CD4-positive, alpha-beta T cell (primary cell): Measurements from ENCODE around the gene TRPV6. TPM values are rescaled to one million over a fixed set of nuclear protein-coding genes. Genes with fewer than 3 reads are reported as not detected.

Source experiments
- ATAC-seq: fragments of 200-7000 bp; cut with Tn5 transposase; one replicate; pipeline ENCODE4 v1.10.0; 2022; ENCODE audit warnings: mild to moderate bottlenecking; ENCODE audit not compliant: poor library complexity
- CTCF ChIA-PET: fragments of 350-600 bp; sonication (Branson Sonifier 250); formaldehyde crosslinking; loops from one replicate; lab custom pipeline; 2021; ENCODE audit warnings: antibody characterized with exemption, inconsistent platforms; lab: Charles Lee
- POLR2A ChIA-PET: fragments of 350-600 bp; sonication (Branson Sonifier 250); formaldehyde crosslinking; loops from one replicate; lab custom pipeline; 2021; ENCODE audit warnings: antibody characterized with exemption, inconsistent platforms; lab: Charles Lee
- DNase-seq, 14 experiments: peaks; one replicate each; pipeline ENCODE4 v3.0.0-alpha.2; 2013 to 2020; ENCODE audit warnings: mixed read lengths in 2 of 14
- H3K27ac ChIP-seq, 2 donors: one replicate each; pipeline versions ENCODE4 v1.5.1 to v1.7.0; 2013; ENCODE audit warnings: low read length in 2 of 2, low read depth in 1 of 2, mild to moderate bottlenecking in 1 of 2
- H3K27me3 ChIP-seq, 2 experiments: 1 replicate in 1 of 2; 2 replicates in 1 of 2; pipeline versions ENCODE4 v1.6.1 to v1.7.0; 2013; ENCODE audit warnings: low read length in 2 of 2, control low read depth in 1 of 2, mild to moderate bottlenecking in 1 of 2, moderate library complexity in 1 of 2; ENCODE audit not compliant: insufficient read depth in 2 of 2, control insufficient read depth in 1 of 2
- H3K36me3 ChIP-seq: one replicate; pipeline ENCODE4 v1.6.1; 2013; ENCODE audit warnings: low read length, control low read depth; ENCODE audit not compliant: insufficient read depth
- H3K4me1 ChIP-seq: one replicate; pipeline ENCODE4 v1.6.1; 2013; ENCODE audit warnings: low read length, control low read depth; ENCODE audit not compliant: insufficient read depth
- H3K4me3 ChIP-seq: one replicate; pipeline ENCODE4 v1.5.1; 2013; ENCODE audit warnings: mild to moderate bottlenecking, low read length, moderate library complexity
- H3K9me3 ChIP-seq, 2 experiments: 1 replicate in 1 of 2; 2 replicates in 1 of 2; pipeline versions ENCODE4 v1.6.1 to v1.7.0; 2013; ENCODE audit warnings: low read length in 2 of 2, mild to moderate bottlenecking in 2 of 2, control low read depth in 1 of 2, moderate library complexity in 1 of 2; ENCODE audit not compliant: control insufficient read depth in 1 of 2, insufficient read depth in 1 of 2
- H3K27ac Mint-ChIP-seq: one replicate; pipeline ENCODE4 v1.8.0; 2020; ENCODE audit warnings: mixed read lengths
- H3K27me3 Mint-ChIP-seq: one replicate; pipeline ENCODE4 v1.8.0; 2021; ENCODE audit warnings: mixed read lengths
- H3K36me3 Mint-ChIP-seq: one replicate; pipeline ENCODE4 v1.8.0; 2021; ENCODE audit warnings: low read depth, mixed read lengths
- H3K4me1 Mint-ChIP-seq: one replicate; pipeline ENCODE4 v1.8.0; 2021; ENCODE audit warnings: low read depth, mixed read lengths
- H3K4me3 Mint-ChIP-seq: one replicate; pipeline ENCODE4 v1.8.0; 2020; ENCODE audit warnings: mild to moderate bottlenecking, mixed read lengths
- H3K9me3 Mint-ChIP-seq: one replicate; pipeline ENCODE4 v1.8.0; 2020; ENCODE audit warnings: mixed read lengths
- intact Hi-C, 2 experiments: fragments of 100-400 bp; cut with DNase I in 1 of 2; cut with micrococcal nuclease in 1 of 2; formaldehyde crosslinking; loops; one replicate each; pipeline versions ENCODE4 v1.15.1 to v1.9.0; 2023 to 2025; cut with DNase I, micrococcal nuclease
- total RNA-seq, 174 experiments: library from RNA in 2 of 174; stranded (reverse) in 2 of 174; gene quantifications; one replicate each; pipeline ENCODE4 v1.2.3 and lab custom pipeline; 2021 to 2026
- TF ChIP-seq, protein P1 (sequence below): fragments of 200-600 bp; IDR thresholded peaks from one replicate; pipeline ENCODE4 v1.8.0; 2022; ENCODE audit warnings: antibody characterized with exemption, mild to moderate bottlenecking

TRPV6 gene
- total RNA-seq, 2 experiments from 2014 or later: not detected

DNA sequence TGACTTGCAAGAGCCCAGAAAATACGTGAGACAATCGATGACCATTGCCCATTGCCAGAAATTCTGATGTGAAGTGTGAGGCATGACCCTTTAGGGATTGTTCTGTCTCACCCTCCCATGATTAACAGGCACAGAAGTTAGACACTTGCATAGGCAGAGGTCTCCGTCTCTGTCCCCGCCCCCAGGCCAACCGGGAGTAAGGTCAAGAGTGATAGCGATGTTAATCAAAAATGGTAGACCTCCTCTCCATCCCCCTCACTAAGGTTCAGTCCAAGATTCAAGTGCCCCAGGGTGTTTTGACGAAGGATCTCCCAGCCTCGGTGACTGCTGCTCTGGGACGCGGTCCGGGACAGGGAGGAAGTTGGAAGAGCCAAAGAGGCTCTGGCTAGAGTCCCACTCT lies 22.7 kb upstream of the TRPV6 start:
- H3K4me1 ChIP-seq: peaks cover 2% of the 10 kb centered on the region
- H3K36me3 ChIP-seq: no peaks in the 10 kb centered on the region
- TF ChIP-seq, protein P1, sequence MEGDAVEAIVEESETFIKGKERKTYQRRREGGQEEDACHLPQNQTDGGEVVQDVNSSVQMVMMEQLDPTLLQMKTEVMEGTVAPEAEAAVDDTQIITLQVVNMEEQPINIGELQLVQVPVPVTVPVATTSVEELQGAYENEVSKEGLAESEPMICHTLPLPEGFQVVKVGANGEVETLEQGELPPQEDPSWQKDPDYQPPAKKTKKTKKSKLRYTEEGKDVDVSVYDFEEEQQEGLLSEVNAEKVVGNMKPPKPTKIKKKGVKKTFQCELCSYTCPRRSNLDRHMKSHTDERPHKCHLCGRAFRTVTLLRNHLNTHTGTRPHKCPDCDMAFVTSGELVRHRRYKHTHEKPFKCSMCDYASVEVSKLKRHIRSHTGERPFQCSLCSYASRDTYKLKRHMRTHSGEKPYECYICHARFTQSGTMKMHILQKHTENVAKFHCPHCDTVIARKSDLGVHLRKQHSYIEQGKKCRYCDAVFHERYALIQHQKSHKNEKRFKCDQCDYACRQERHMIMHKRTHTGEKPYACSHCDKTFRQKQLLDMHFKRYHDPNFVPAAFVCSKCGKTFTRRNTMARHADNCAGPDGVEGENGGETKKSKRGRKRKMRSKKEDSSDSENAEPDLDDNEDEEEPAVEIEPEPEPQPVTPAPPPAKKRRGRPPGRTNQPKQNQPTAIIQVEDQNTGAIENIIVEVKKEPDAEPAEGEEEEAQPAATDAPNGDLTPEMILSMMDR: no peak
- no peaks in the 10 kb centered on the region for H3K4me1 Mint-ChIP-seq
- ATAC-seq (no peak), DNase-seq (no peak)
- H3K9me3 Mint-ChIP-seq: no peaks in the 10 kb centered on the region
- H3K4me3 Mint-ChIP-seq: no peak overlapping the region
- CTCF ChIA-PET: no interaction called here
- no peaks in the 10 kb centered on the region for H3K36me3 Mint-ChIP-seq
- POLR2A ChIA-PET: no interaction called here
- H3K27ac Mint-ChIP-seq: no peak overlapping the region
- intact Hi-C loops: no loop called here
- H3K9me3 ChIP-seq: no peaks in the 10 kb centered on the region
- H3K27ac ChIP-seq: no peak overlapping the region
- H3K27me3 ChIP-seq: peaks cover 5 to 13% of the 10 kb centered on the region in 2 experiments
- H3K4me3 ChIP-seq: no peak overlapping the region
- peaks cover 52% of the 10 kb centered on the region for H3K27me3 Mint-ChIP-seq

DNA sequence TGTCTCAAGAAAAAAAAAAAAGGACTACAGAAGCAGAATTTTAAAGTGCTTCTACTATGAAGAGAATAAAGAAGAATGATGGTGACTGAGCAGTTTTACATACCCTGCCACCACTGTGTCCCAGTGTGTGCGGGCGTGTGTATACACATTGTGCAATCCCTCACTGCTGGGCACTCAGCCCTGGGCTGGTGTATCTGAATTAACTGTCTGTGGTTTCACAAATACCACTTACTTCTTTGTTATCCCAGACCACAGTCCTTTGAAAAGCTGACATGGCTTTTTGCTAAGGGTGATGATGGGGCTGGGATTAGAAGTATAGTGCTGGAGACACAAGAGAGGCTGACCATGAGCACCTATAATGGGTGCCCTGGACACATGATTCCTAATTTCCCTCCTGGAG lies 21.1 kb upstream of the TRPV6 start:
- Histone ChIP-seq H3K27ac (no peak overlapping the region), H3K36me3 (no peaks in the 10 kb centered on the region), H3K4me3 (no peak overlapping the region), H3K4me1 (peaks cover 2% of the 10 kb centered on the region), H3K9me3 (no peaks in the 10 kb centered on the region), H3K27me3 (peaks cover 5 to 10% of the 10 kb centered on the region in 2 experiments)
- Mint-ChIP-seq H3K36me3 (no peaks in the 10 kb centered on the region), H3K4me1 (no peaks in the 10 kb centered on the region), H3K27me3 (peaks cover 37% of the 10 kb centered on the region), H3K9me3 (no peaks in the 10 kb centered on the region), H3K27ac (no peak overlapping the region), H3K4me3 (no peak overlapping the region)
- ChIA-PET CTCF (no interaction called here), POLR2A (no interaction called here)
- DNase-seq (no peak), ATAC-seq (no peak)
- intact Hi-C loops: no loop called here
- TF ChIP-seq, protein P1: no peak

DNA sequence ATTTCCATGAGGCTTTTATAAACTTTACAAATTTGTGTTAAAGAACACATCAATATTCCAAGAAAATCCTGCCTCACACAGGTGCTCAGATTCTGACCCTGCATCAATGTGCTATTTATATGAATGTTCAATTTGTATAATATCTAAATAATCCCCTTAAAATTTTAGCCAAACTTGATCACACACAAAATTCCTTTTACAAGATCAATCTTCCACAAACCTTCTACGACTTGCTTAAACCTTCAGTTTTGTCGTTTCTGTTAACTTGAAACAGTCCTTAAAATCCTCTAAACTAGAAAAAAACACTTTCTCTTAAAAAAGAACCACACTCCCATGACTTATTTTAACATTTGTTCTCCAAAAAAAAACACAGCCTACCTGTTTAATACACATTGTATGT lies 20.2 kb upstream of the TRPV6 start:
- no peak overlapping the region for H3K4me3 ChIP-seq
- H3K27ac Mint-ChIP-seq: no peak overlapping the region
- peaks cover 2% of the 10 kb centered on the region for H3K4me1 ChIP-seq
- H3K4me3 Mint-ChIP-seq: no peak overlapping the region
- H3K36me3 Mint-ChIP-seq: no peaks in the 10 kb centered on the region
- no peak overlapping the region for H3K27ac ChIP-seq
- ATAC-seq (no peak), DNase-seq (no peak)
- H3K4me1 Mint-ChIP-seq: no peaks in the 10 kb centered on the region
- H3K36me3 ChIP-seq: no peaks in the 10 kb centered on the region
- TF ChIP-seq, protein P1: no peak
- H3K9me3 ChIP-seq: no peaks in the 10 kb centered on the region
- peaks cover 5 to 10% of the 10 kb centered on the region in 2 experiments for H3K27me3 ChIP-seq
- intact Hi-C loops: no loop called here
- POLR2A ChIA-PET: no interaction called here
- CTCF ChIA-PET: no interaction called here
- H3K9me3 Mint-ChIP-seq: no peaks in the 10 kb centered on the region
- H3K27me3 Mint-ChIP-seq: peaks cover 29% of the 10 kb centered on the region
